ES-I3 (cell line): ENCODE data around the gene C2orf69.

Experiments used
- H3K36me3 ChIP-seq: 2 replicates; pipeline ENCODE4 v1.6.1; 2013; ENCODE audit warnings: mild to moderate bottlenecking, low read length, control low read depth, moderate library complexity; ENCODE audit not compliant: insufficient read depth
- H3K4me1 ChIP-seq: 2 replicates; pipeline ENCODE4 v1.6.1; 2013; ENCODE audit warnings: mild to moderate bottlenecking, control low read depth, low read length; ENCODE audit not compliant: insufficient read depth
- H3K9ac ChIP-seq: 2 replicates; pipeline ENCODE4 v1.6.1; 2013; ENCODE audit warnings: low read depth, mild to moderate bottlenecking, low read length, moderate library complexity
- H3K9me3 ChIP-seq: 2 replicates; pipeline ENCODE4 v1.6.1; 2013; ENCODE audit warnings: mild to moderate bottlenecking, low read length, moderate library complexity; ENCODE audit not compliant: control insufficient read depth, insufficient read depth

The C2orf69 gene

GRCh38 chr2:199932312-199932855 is 21.3 kb downstream of the C2orf69 start:
- 0 out of 2 replicates have a peak, but pooled peaks cover 4% of the 10 kb centered on the region for H3K4me1 ChIP-seq
- no peaks in the 10 kb centered on the region for H3K9me3 ChIP-seq
- H3K36me3 ChIP-seq = peaks cover 6% of the 10 kb centered on the region; the same call in 1 of the 2 replicates
- H3K9ac ChIP-seq = no peak overlapping the region

- Histone ChIP-seq H3K4me1 (0 out of 2 replicates have a peak, but pooled peaks cover under 1% of the 10 kb centered on the region), H3K9me3 (no peaks in the 10 kb centered on the region), H3K36me3 (peaks cover 9% of the 10 kb centered on the region; the same call in 1 of the 2 replicates), H3K9ac (no peak overlapping the region)
Observed at GRCh38 chr2:199933466-199933865, 22.4 kb downstream of the C2orf69 start.

GRCh38 chr2:199936554-199936953 is 25.5 kb downstream of the C2orf69 start:
- H3K9me3 ChIP-seq = no peaks in the 10 kb centered on the region
- no peak overlapping the region for H3K9ac ChIP-seq
- H3K36me3 ChIP-seq = peaks cover 12% of the 10 kb centered on the region
- H3K4me1 ChIP-seq = no peaks in the 10 kb centered on the region

GRCh38 chr2:199940373-199940772 is 29.3 kb downstream of the C2orf69 start:
- Histone ChIP-seq H3K9ac (no peak overlapping the region), H3K4me1 (no peaks in the 10 kb centered on the region), H3K9me3 (no peaks in the 10 kb centered on the region), H3K36me3 (peaks cover 12% of the 10 kb centered on the region)

- H3K9ac ChIP-seq = no peak overlapping the region
- H3K36me3 ChIP-seq = peaks cover 12% of the 10 kb centered on the region
- H3K9me3 ChIP-seq = no peaks in the 10 kb centered on the region
- no peaks in the 10 kb centered on the region for H3K4me1 ChIP-seq
Observed at GRCh38 chr2:199943373-199943772, 32.3 kb downstream of the C2orf69 start.

- no peaks in the 10 kb centered on the region for H3K4me1 ChIP-seq
- H3K9me3 ChIP-seq = no peaks in the 10 kb centered on the region
- H3K36me3 ChIP-seq = peaks cover 4% of the 10 kb centered on the region
- H3K9ac ChIP-seq = no peak overlapping the region
Observed at GRCh38 chr2:199946196-199946595, 35.1 kb downstream of the C2orf69 start.

- Histone ChIP-seq H3K36me3 (peaks cover 4% of the 10 kb centered on the region), H3K4me1 (no peaks in the 10 kb centered on the region)
Observed at GRCh38 chr2:199946836-199947235, 35.7 kb downstream of the C2orf69 start.

GRCh38 chr2:199950396-199950795 is 39.3 kb downstream of the C2orf69 start:
- Histone ChIP-seq H3K9ac (no peak overlapping the region), H3K36me3 (peaks cover 4% of the 10 kb centered on the region), H3K4me1 (peaks cover 3% of the 10 kb centered on the region; the same call in 1 of the 2 replicates), H3K9me3 (no peaks in the 10 kb centered on the region)

More at GRCh38 chr2:199946836-199947235, 35.7 kb downstream of the C2orf69 start:
- no peak overlapping the region for H3K9ac ChIP-seq
- no peaks in the 10 kb centered on the region for H3K9me3 ChIP-seq

- no peaks in the 10 kb centered on the region for H3K9me3 ChIP-seq
- peaks cover 3% of the 10 kb centered on the region; the same call in 1 of the 2 replicates for H3K36me3 ChIP-seq
- peaks cover 3% of the 10 kb centered on the region; the same call in 1 of the 2 replicates for H3K4me1 ChIP-seq
- H3K9ac ChIP-seq = no peak overlapping the region
Observed at GRCh38 chr2:199951023-199951422, 39.9 kb downstream of the C2orf69 start.

- Histone ChIP-seq H3K9me3 (no peaks in the 10 kb centered on the region), H3K4me1 (peaks cover 3% of the 10 kb centered on the region; the same call in 1 of the 2 replicates), H3K36me3 (no peaks in the 10 kb centered on the region; the same call in 1 of the 2 replicates), H3K9ac (peak overlapping the region; percentile 88)
Observed at GRCh38 chr2:199955007-199955338, 43.9 kb downstream of the C2orf69 start.

GRCh38 chr2:199955339-199956061 is 44.4 kb downstream of the C2orf69 start, which contains the start of the genes MAIP1 and TYW5:
Gene MAIP1 (plus strand): TSS chr2:199955582. CDS start chr2:199955799, 217 bp downstream.
Gene TYW5 (minus strand): TSS chr2:199955491. CDS start chr2:199955470, 21 bp downstream.
- Histone ChIP-seq H3K36me3 (no peaks in the 10 kb centered on the region; the same call in 1 of the 2 replicates), H3K9me3 (no peaks in the 10 kb centered on the region), H3K4me1 (peaks cover 3% of the 10 kb centered on the region; the same call in 1 of the 2 replicates), H3K9ac (peak within 1 kb of the TSS; percentile 88)

GRCh38 chr2:199956062-199956380 is 44.9 kb downstream of the C2orf69 start:
- Histone ChIP-seq H3K4me1 (peaks cover 3% of the 10 kb centered on the region; the same call in 1 of the 2 replicates), H3K9ac (peak overlapping the region; percentile 88), H3K36me3 (peaks cover 2% of the 10 kb centered on the region), H3K9me3 (no peaks in the 10 kb centered on the region)

GRCh38 chr2:199958014-199958413 is 46.9 kb downstream of the C2orf69 start:
- peaks cover 3% of the 10 kb centered on the region; the same call in 1 of the 2 replicates for H3K4me1 ChIP-seq

GRCh38 chr2:199962203-199962602 is 51.1 kb downstream of the C2orf69 start:
- Histone ChIP-seq H3K36me3 (peaks cover 6% of the 10 kb centered on the region), H3K9me3 (no peaks in the 10 kb centered on the region), H3K9ac (no peak overlapping the region), H3K4me1 (no peaks in the 10 kb centered on the region)

More at GRCh38 chr2:199958014-199958413, 46.9 kb downstream of the C2orf69 start:
- no peak overlapping the region for H3K9ac ChIP-seq
- no peaks in the 10 kb centered on the region for H3K9me3 ChIP-seq
- H3K36me3 ChIP-seq = peaks cover 6% of the 10 kb centered on the region

GRCh38 chr2:199966405-199966804 is 55.3 kb downstream of the C2orf69 start:
- H3K9ac ChIP-seq = no peak overlapping the region
- H3K9me3 ChIP-seq = no peaks in the 10 kb centered on the region
- H3K4me1 ChIP-seq = no peaks in the 10 kb centered on the region
- 0 out of 2 replicates have a peak, but pooled peaks cover 4% of the 10 kb centered on the region for H3K36me3 ChIP-seq
